HepG2 (cell line): ENCODE data around the gene RHD. TPM values are rescaled to one million over a fixed set of nuclear protein-coding genes. Genes with fewer than 3 reads are reported as not detected.

Experiments
- ATAC-seq: fragments of 200-7000 bp; cut with Tn5 transposase; 3 replicates; pipeline ENCODE4 v1.9.1; 2020; ENCODE audit warnings: mild to moderate bottlenecking, moderate library complexity
- BruUV-seq: library from RNA; stranded (reverse); fragments of 400-500 nt; replicated peaks from 2 replicates; lab custom pipeline; 2021; lab: Mats Ljungman, UMichigan
- CTCF ChIA-PET: fragments of 300-600 bp; formaldehyde crosslinking; extraction: SDS; loops from one replicate; lab custom pipeline; 2021; ENCODE audit warnings: low total read pairs, inconsistent platforms, low intra/inter-chr PET ratio; lab: Yijun Ruan, JAX
- POLR2A ChIA-PET: fragments of 350-600 bp; sonication (Branson Sonifier 250); formaldehyde crosslinking; loops from one replicate; lab custom pipeline; 2020; ENCODE audit warnings: antibody characterized with exemption, inconsistent platforms; lab: Yijun Ruan, JAX
- DNase-seq: peaks from one replicate; pipeline ENCODE4 v3.0.0-alpha.2; 2015; ENCODE audit warnings: low spot score
- FAIRE-seq: peaks from 3 replicates; lab custom pipeline; 2011; peaks lifted over from hg19 to GRCh38; lab: Jason Lieb, UNC
- H2AFZ ChIP-seq: one replicate; pipeline ENCODE4 v1.6.1; 2011; ENCODE audit warnings: low read length, inconsistent platforms
- H3K27ac ChIP-seq: fragments of 300-600 bp; 3 replicates; pipeline ENCODE4 v1.8.0; 2011; ENCODE audit warnings: mixed run types, mild to moderate bottlenecking, mixed read lengths, low read length, inconsistent platforms; ENCODE audit not compliant: insufficient read depth; ENCODE audit errors: extremely low read length
- H3K27me3 ChIP-seq, 2 experiments: fragments of 200-600 bp in 1 of 2; 2 replicates in 1 of 2; 3 replicates in 1 of 2; pipeline versions ENCODE4 v1.6.0 to v1.8.0; 2011; ENCODE audit warnings: low read length in 2 of 2, mild to moderate bottlenecking in 2 of 2, moderate library complexity in 2 of 2, inconsistent platforms in 1 of 2; ENCODE audit not compliant: insufficient read depth in 2 of 2, control insufficient read depth in 1 of 2
- H3K36me3 ChIP-seq, 2 experiments: fragments of 200-600 bp in 1 of 2; replicated peaks in 1 of 2; 2 replicates in 1 of 2; 3 replicates in 1 of 2; pipeline versions ENCODE4 v1.5.1 to v1.8.0; 2011; ENCODE audit warnings: low read length in 2 of 2, inconsistent platforms in 1 of 2; ENCODE audit not compliant: insufficient read depth in 2 of 2, control insufficient read depth in 1 of 2
- H3K4me1 ChIP-seq: 2 replicates; pipeline ENCODE4 v1.5.1; 2012; ENCODE audit warnings: low read length, inconsistent platforms; ENCODE audit not compliant: insufficient read depth
- H3K4me2 ChIP-seq: 2 replicates; pipeline ENCODE4 v1.6.0; 2011; ENCODE audit warnings: low read depth, low read length, inconsistent platforms
- H3K4me3 ChIP-seq, 3 experiments: fragments of 200-600 bp in 1 of 3; sonication (generic), shearing (Covaris generic) in 1 of 3; replicated peaks in 1 of 3; 2 replicates each; pipeline ENCODE4 v1.5.1; 2011 to 2016; ENCODE audit warnings: low read length in 3 of 3, inconsistent platforms in 2 of 3, low read depth in 2 of 3, mild to moderate bottlenecking in 2 of 3, control low read depth in 1 of 3, mixed read lengths in 1 of 3; ENCODE audit not compliant: insufficient read depth in 1 of 3
- H3K79me2 ChIP-seq: one replicate; pipeline ENCODE4 v1.6.1; 2011; ENCODE audit warnings: low read length, inconsistent platforms; ENCODE audit not compliant: insufficient read depth
- H3K9ac ChIP-seq: 2 replicates; pipeline ENCODE4 v1.6.0; 2011; ENCODE audit warnings: mild to moderate bottlenecking, low read depth, low read length, inconsistent platforms; ENCODE audit not compliant: insufficient read depth
- H3K9me3 ChIP-seq: 2 replicates; pipeline ENCODE4 v1.5.1; 2012; ENCODE audit warnings: mild to moderate bottlenecking, low read length
- H4K20me1 ChIP-seq: 2 replicates; pipeline ENCODE4 v1.6.0; 2011; ENCODE audit warnings: inconsistent platforms, mild to moderate bottlenecking, low read length, moderate library complexity; ENCODE audit not compliant: insufficient read depth
- CSRNP1 ChIP-seq: sonication (generic); formaldehyde crosslinking; IDR thresholded peaks from 2 replicates; pipeline ENCODE4 v1.8.1; 2023; ENCODE audit warnings: mild to moderate bottlenecking, missing genetic modification reagents
- ERF ChIP-seq: IDR thresholded peaks from 2 replicates; pipeline ENCODE4 v1.6.1; 2018; ENCODE audit warnings: missing biosample characterization, missing genetic modification reagents
- HOXD1 ChIP-seq: sonication (generic); formaldehyde crosslinking; IDR thresholded peaks from 2 replicates; pipeline ENCODE4 v1.5.0; 2020; ENCODE audit warnings: missing genetic modification reagents
- IKZF4 ChIP-seq: sonication (generic); formaldehyde crosslinking; IDR thresholded peaks from 2 replicates; pipeline ENCODE4 v1.5.1; 2020; ENCODE audit warnings: borderline replicate concordance, mild to moderate bottlenecking, low read depth, missing genetic modification reagents; ENCODE audit errors: not compliant biosample characterization
- JUND ChIP-seq: sonication (generic); formaldehyde crosslinking; IDR thresholded peaks from 2 replicates; pipeline ENCODE4 v1.8.0; 2022; ENCODE audit warnings: mild to moderate bottlenecking, missing genetic modification reagents
- KLF15 ChIP-seq: sonication (generic); formaldehyde crosslinking; IDR thresholded peaks from 2 replicates; pipeline ENCODE4 v1.8.1; 2023; ENCODE audit warnings: borderline replicate concordance, mild to moderate bottlenecking, inconsistent platforms, missing genetic modification reagents, mixed read lengths
- MAFF ChIP-seq: IDR thresholded peaks from 2 replicates; pipeline ENCODE4 v1.6.1; 2011; ENCODE audit warnings: low read depth, low read length, improper control_type of control experiment
- NONO ChIP-seq, 2 experiments: fragments of 450-650 bp in 1 of 2; sonication (generic) in 1 of 2; formaldehyde crosslinking in 1 of 2; IDR thresholded peaks in 1 of 2; conservative IDR thresholded peaks in 1 of 2; 2 replicates each; pipeline versions ENCODE4 v1.6.1 to v1.8.0; 2017 to 2022; ENCODE audit warnings: mild to moderate bottlenecking in 1 of 2, missing genetic modification reagents in 1 of 2, moderate library complexity in 1 of 2
- SCMH1 ChIP-seq: sonication (generic); formaldehyde crosslinking; IDR thresholded peaks from 2 replicates; pipeline ENCODE4 v1.9.0; 2021; ENCODE audit warnings: missing genetic modification reagents, mild to moderate bottlenecking, borderline replicate concordance
- SMAD9 ChIP-seq: sonication (generic); formaldehyde crosslinking; IDR thresholded peaks from 2 replicates; pipeline ENCODE4 v1.5.1; 2020; ENCODE audit warnings: mild to moderate bottlenecking, missing genetic modification reagents
- SP2 ChIP-seq: sonication (generic); formaldehyde crosslinking; IDR thresholded peaks from 2 replicates; pipeline ENCODE4 v1.5.1; 2020; ENCODE audit warnings: mild to moderate bottlenecking, missing genetic modification reagents
- TFDP2 ChIP-seq: sonication (generic); formaldehyde crosslinking; IDR thresholded peaks from 2 replicates; pipeline ENCODE4 v1.4.0; 2020; ENCODE audit warnings: missing genetic modification reagents
- ZBTB38 ChIP-seq: sonication (generic); formaldehyde crosslinking; IDR thresholded peaks from 2 replicates; pipeline ENCODE4 v1.5.1; 2020; ENCODE audit warnings: mild to moderate bottlenecking, missing genetic modification reagents
- ZNF234 ChIP-seq: sonication (generic); formaldehyde crosslinking; conservative IDR thresholded peaks from 2 replicates; pipeline ENCODE4 v1.5.1; 2020; ENCODE audit warnings: mild to moderate bottlenecking, missing genetic modification reagents
- ZNF331 ChIP-seq: sonication (generic); formaldehyde crosslinking; IDR thresholded peaks from 2 replicates; pipeline ENCODE4 v1.4.0; 2020; ENCODE audit warnings: missing genetic modification reagents
- ZNF619 ChIP-seq: sonication (generic); formaldehyde crosslinking; IDR thresholded peaks from 2 replicates; pipeline ENCODE4 v1.4.0; 2020; ENCODE audit warnings: mild to moderate bottlenecking, missing genetic modification reagents
- ZNF674 ChIP-seq: sonication (generic); formaldehyde crosslinking; IDR thresholded peaks from 2 replicates; pipeline ENCODE4 v1.5.0; 2020; ENCODE audit warnings: low read depth, mild to moderate bottlenecking, missing genetic modification reagents
- WGBS: methylation state at CpG from one replicate; pipeline ENCODE4 v1.1.6; 2017; ENCODE audit warnings: low lambda C conversion rate; 5-methylcytosine and 5-hydroxymethylcytosine counted together
- in situ Hi-C: cut with HindIII; loops from 2 replicates; pipeline ENCODE4 v1.10.0; 2017; ENCODE audit warnings: low pct_unique_long_range_greater_than_20kb; ENCODE audit not compliant: extremely low pct_ligation_motif_present
- intact Hi-C: fragments of 100-400 bp; cut with micrococcal nuclease; formaldehyde crosslinking; loops from one replicate; pipeline ENCODE4 v1.10.0; 2022; ENCODE audit not compliant: unreplicated experiment
- polyA plus RNA-seq, 8 experiments: library from polyadenylated mRNA; depleted of rRNA in 3 of 8; stranded (reverse) in 7 of 8; unstranded in 1 of 8; fragments of >200 nt; fragmentation: Illumina TruSeq in 4 of 8; extraction: Trizol in 4 of 8; gene quantifications; 2 replicates each; pipeline versions ENCODE4 v1.2.1 to v1.2.3, GENCODE V29; 2011 to 2016; ENCODE audit warnings: low read depth in 4 of 8, missing spikeins in 1 of 8, mixed read lengths in 1 of 8; ENCODE audit not compliant: insufficient read depth in 1 of 8
- total RNA-seq, 5 experiments: library from RNA; depleted of rRNA; stranded (reverse); fragments of >200 nt; fragmentation: Illumina TruSeq; extraction: Trizol; gene quantifications; 2 replicates each; pipeline ENCODE4 v1.2.3, GENCODE V29; 2016; ENCODE audit warnings: low read depth in 1 of 5
- TF ChIP-seq, protein P1 (sequence below): sonication (generic); formaldehyde crosslinking; IDR thresholded peaks from 2 replicates; pipeline ENCODE4 v1.5.0; 2020; ENCODE audit warnings: mild to moderate bottlenecking, missing genetic modification reagents
- TF ChIP-seq, protein P2 (sequence below): IDR thresholded peaks from 2 replicates; pipeline ENCODE4 v1.6.1; 2012; ENCODE audit warnings: inconsistent platforms

The RHD gene
- total and polyA plus RNA-seq, 2 of the 13 experiments (the other 11 are each of a cell fraction or from before 2014, with no cell fraction given), result not detected

DNA sequence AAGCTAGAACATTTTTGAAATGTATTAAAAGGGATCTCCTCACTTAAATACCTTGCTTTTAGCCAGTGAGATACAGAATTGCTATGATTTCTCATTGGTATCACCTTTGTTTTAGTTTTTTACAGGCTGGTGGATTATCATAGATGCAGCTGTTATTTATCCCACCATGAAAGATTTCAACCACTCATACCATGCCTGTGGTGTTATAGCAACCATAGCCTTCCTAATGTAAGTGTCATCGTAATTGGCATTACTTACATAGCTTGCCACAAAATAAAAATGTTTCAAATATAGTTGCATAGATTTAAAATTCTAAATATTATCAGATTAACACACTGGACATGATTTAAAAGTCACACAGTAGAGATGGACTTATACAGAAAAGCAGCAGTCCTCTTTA is 70.5 kb downstream of the RHD start (continued):
- TF ChIP-seq NONO (IDR thresholded peaks at IDR 0.05), result no peak
- no peak for TF ChIP-seq NONO (CRISPR knock-in tag; conservative IDR thresholded peaks at IDR 0.05)
- TF ChIP-seq CSRNP1 (CRISPR knock-in tag), result no peak
- TF ChIP-seq TFDP2 (CRISPR knock-in tag), result no peak
- no peak for TF ChIP-seq ZNF234 (CRISPR knock-in tag)
- no peak for TF ChIP-seq MAFF
- no peak for TF ChIP-seq JUND (CRISPR knock-in tag)
- no peak for TF ChIP-seq ERF (CRISPR knock-in tag)
- no peak for TF ChIP-seq SMAD9

- Histone ChIP-seq H3K79me2 (peaks cover 37% of the 10 kb centered on the region), H3K4me2 (no peak overlapping the region), H3K27ac (no peak overlapping the region), H3K27me3 (no peaks in the 10 kb centered on the region; a peak in 1 of 5 replicates), H3K4me3 (no peak overlapping the region), H4K20me1 (no peaks in the 10 kb centered on the region; the same call in 1 of the 2 replicates), H2AFZ (no peak overlapping the region), H3K9me3 (no peaks in the 10 kb centered on the region), H3K36me3 (peaks cover 2 to 18% of the 10 kb centered on the region in 2 experiments; a peak in 4 of 5 replicates), H3K9ac (no peak overlapping the region), H3K4me1 (peaks cover 10% of the 10 kb centered on the region)
- intact Hi-C loops, result no loop called here
- no peak for ATAC-seq
- no peak for DNase-seq
- no peak for FAIRE-seq
- TF ChIP-seq ZBTB38 (CRISPR knock-in tag), result no peak
- no peak for TF ChIP-seq IKZF4
- TF ChIP-seq ZNF619 (CRISPR knock-in tag), result no peak
- TF ChIP-seq ZNF674, result no peak
- no peak for TF ChIP-seq SP2 (CRISPR knock-in tag)
- no peak for TF ChIP-seq HOXD1 (CRISPR knock-in tag)
- TF ChIP-seq, protein P1, sequence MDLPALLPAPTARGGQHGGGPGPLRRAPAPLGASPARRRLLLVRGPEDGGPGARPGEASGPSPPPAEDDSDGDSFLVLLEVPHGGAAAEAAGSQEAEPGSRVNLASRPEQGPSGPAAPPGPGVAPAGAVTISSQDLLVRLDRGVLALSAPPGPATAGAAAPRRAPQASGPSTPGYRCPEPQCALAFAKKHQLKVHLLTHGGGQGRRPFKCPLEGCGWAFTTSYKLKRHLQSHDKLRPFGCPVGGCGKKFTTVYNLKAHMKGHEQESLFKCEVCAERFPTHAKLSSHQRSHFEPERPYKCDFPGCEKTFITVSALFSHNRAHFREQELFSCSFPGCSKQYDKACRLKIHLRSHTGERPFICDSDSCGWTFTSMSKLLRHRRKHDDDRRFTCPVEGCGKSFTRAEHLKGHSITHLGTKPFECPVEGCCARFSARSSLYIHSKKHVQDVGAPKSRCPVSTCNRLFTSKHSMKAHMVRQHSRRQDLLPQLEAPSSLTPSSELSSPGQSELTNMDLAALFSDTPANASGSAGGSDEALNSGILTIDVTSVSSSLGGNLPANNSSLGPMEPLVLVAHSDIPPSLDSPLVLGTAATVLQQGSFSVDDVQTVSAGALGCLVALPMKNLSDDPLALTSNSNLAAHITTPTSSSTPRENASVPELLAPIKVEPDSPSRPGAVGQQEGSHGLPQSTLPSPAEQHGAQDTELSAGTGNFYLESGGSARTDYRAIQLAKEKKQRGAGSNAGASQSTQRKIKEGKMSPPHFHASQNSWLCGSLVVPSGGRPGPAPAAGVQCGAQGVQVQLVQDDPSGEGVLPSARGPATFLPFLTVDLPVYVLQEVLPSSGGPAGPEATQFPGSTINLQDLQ (CRISPR knock-in tag), result no peak
- no peak for TF ChIP-seq ZNF331
- no peak for TF ChIP-seq SCMH1 (CRISPR knock-in tag)
- TF ChIP-seq, protein P2, sequence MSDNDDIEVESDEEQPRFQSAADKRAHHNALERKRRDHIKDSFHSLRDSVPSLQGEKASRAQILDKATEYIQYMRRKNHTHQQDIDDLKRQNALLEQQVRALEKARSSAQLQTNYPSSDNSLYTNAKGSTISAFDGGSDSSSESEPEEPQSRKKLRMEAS, result no peak
- no peak for TF ChIP-seq KLF15 (CRISPR knock-in tag)
- in situ Hi-C loops, result no loop called here
- CTCF ChIA-PET, result no interaction called here
- 98% methylated on average over 4 of the region's 4 CpGs for WGBS
- POLR2A ChIA-PET, result no interaction called here
- no TSS peak for BruUV-seq
Measured at GRCh38 chr1:25343872-25344271, 71.6 kb downstream of the RHD start.
